Measurements from ENCODE around the gene PRKN.

The PRKN gene

DNA sequence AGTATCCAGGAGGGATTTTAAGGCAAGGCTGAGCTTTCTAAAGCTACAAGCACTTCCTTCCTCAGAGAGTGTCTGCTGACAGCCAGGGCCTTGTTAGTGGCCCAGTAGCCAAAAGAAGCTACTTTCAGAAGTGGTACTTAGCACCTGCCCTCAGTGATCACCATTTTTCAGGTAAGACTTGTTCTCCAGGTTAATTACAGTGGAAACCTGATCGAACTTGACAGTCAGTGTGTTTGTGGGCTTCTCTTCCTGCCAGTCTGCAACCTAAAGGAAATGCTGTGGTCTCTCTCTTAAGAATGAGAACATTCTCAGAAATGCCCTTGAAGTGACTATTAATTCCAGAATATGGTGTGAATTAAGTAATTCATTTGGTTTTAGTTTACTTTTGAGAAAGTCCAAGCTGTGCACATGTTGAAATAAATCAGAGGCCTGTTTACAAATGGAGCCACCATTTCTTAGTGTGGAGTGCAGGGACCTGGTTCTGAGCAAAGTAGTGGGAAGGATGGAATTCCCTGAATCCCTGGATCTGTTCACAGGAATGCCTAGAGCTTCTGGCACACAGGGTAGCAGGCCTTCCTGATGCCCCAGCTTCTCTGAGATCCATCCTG, 1268.5 kb downstream of the PRKN start:
- no peaks in the 10 kb centered on the region for H3K36me3 ChIP-seq (ENCODE audit: control insufficient read depth in 1 of 2, insufficient read depth in 2 of 2, low read length in 2 of 2)
- H3K4me3 ChIP-seq (ENCODE audit: low read depth in 1 of 2, low read length in 2 of 2): no peak overlapping the region
- H3K27ac ChIP-seq (ENCODE audit: low read length): no peak overlapping the region
- no peaks in the 10 kb centered on the region for H3K27me3 ChIP-seq (ENCODE audit: low read depth, low read length)
- H3K4me1 ChIP-seq (ENCODE audit: control insufficient read depth in 1 of 2, insufficient read depth in 2 of 2, low read length in 2 of 2): no peaks in the 10 kb centered on the region
- no peaks in the 10 kb centered on the region for H3K9me3 ChIP-seq (ENCODE audit: control insufficient read depth in 1 of 2, low read length in 2 of 2)

DNA sequence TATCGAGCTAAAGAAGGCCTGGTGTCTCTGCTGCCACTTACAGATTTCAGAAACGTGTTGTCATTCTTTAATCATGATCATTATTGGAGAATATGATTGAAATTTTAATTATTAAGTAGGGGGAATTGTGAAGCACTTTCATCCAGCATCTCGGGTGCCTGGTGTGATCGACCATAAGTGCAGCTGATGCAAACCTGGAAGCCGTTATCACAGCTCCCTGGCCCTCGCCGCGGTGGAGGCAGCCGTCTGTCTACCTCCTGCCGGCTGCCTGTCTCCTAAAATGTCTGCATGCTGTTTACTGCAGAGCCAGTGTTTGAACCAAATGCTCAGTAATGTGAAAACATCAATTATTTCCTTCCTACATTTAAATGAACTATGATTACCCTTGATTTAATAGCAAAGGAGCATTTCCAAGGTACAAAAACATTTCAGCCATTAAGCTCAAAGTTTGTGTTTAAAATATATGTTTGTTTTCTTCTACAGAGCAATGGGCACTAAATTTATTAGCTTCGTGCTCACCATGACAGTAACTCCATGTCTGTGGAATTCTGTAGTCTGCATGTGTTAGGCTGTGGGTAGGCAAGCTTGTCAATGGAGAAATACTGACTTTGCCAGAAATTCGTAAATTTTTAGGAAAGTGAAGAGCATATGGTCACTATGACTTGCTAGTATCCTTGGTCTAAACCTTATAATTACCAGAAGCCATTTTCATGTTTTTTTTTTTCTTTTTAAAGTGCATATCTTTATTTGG, 1269.2 kb downstream of the PRKN start:
- H3K27me3 ChIP-seq (ENCODE audit: low read depth, low read length): no peaks in the 10 kb centered on the region
- no peaks in the 10 kb centered on the region for H3K9me3 ChIP-seq (ENCODE audit: control insufficient read depth in 1 of 2, low read length in 2 of 2)
- no peaks in the 10 kb centered on the region for H3K4me1 ChIP-seq (ENCODE audit: control insufficient read depth in 1 of 2, insufficient read depth in 2 of 2, low read length in 2 of 2)
- H3K27ac ChIP-seq (ENCODE audit: low read length): no peak overlapping the region
- H3K4me3 ChIP-seq (ENCODE audit: low read depth in 1 of 2, low read length in 2 of 2): no peak overlapping the region
- no peaks in the 10 kb centered on the region for H3K36me3 ChIP-seq (ENCODE audit: control insufficient read depth in 1 of 2, insufficient read depth in 2 of 2, low read length in 2 of 2)

DNA sequence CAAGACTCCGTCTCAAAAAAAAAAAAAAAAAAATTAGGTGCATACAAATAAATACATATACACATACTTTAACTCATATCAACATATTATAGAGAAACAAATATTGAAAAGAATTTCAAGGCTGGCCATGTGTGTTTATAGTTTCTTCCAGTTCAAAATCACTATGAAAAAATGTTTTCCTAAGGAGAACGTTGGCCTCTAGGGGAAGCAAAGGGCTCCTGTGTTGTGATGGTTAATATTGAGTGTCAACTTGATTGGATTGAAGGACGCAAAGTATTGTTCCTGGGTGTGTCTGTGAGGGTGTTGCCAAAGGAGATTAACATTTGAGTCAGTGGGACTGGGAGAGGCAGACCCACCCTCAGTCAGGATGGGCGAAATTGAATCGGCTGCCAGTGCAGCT, 1271.7 kb downstream of the PRKN start:
- Histone ChIP-seq H3K4me3 (ENCODE audit: low read depth in 1 of 2, low read length in 2 of 2) (no peak overlapping the region), H3K4me1 (ENCODE audit: control insufficient read depth in 1 of 2, insufficient read depth in 2 of 2, low read length in 2 of 2) (no peaks in the 10 kb centered on the region), H3K27ac (ENCODE audit: low read length) (no peak overlapping the region), H3K27me3 (ENCODE audit: low read depth, low read length) (no peaks in the 10 kb centered on the region), H3K9me3 (ENCODE audit: control insufficient read depth in 1 of 2, low read length in 2 of 2) (no peaks in the 10 kb centered on the region), H3K36me3 (ENCODE audit: control insufficient read depth in 1 of 2, insufficient read depth in 2 of 2, low read length in 2 of 2) (no peaks in the 10 kb centered on the region)

DNA sequence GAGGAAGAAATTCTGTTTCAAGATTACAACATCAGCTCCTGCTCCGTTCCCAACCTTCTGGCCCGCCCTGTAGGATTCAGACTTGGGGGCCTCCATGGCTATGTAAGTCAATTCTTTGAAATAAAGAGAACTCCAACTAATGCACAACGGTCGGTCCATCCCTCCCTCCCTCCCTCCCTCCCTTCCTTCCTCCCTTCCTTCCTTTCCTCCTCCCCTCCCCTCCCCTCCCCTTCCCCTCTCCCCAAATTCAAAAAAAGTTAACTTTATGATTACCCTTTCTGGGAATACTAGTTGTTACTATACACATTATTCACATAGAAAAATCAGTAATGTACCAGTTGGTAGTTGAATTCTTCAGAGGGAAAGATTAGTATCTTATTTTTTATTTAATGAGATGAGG, 1274.0 kb downstream of the PRKN start:
- Histone ChIP-seq H3K27me3 (ENCODE audit: low read depth, low read length) (no peaks in the 10 kb centered on the region), H3K9me3 (ENCODE audit: control insufficient read depth in 1 of 2, low read length in 2 of 2) (no peaks in the 10 kb centered on the region), H3K36me3 (ENCODE audit: control insufficient read depth in 1 of 2, insufficient read depth in 2 of 2, low read length in 2 of 2) (no peaks in the 10 kb centered on the region), H3K4me3 (ENCODE audit: low read depth in 1 of 2, low read length in 2 of 2) (no peak overlapping the region), H3K4me1 (ENCODE audit: control insufficient read depth in 1 of 2, insufficient read depth in 2 of 2, low read length in 2 of 2) (no peaks in the 10 kb centered on the region), H3K27ac (ENCODE audit: low read length) (no peak overlapping the region)

DNA sequence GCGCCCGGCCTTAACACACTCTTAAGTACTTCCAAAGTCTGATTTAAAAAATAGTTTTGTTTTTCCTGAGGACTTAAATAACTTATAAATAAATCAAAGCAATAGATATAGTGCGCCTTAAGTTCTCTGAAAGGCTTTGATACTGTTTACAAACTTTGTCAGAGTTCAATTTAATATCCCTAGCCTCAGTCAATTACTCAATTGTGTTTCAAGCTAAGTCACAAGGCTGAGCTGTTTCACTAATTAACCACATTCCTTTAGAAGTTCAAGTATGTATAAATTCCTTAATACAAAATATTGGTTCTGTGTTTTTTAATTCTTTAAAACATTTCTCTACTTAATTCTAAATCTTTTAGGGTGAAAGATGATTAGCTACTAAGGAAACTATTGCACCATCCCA, 1275.3 kb downstream of the PRKN start:
- Histone ChIP-seq H3K9me3 (ENCODE audit: control insufficient read depth in 1 of 2, low read length in 2 of 2) (no peaks in the 10 kb centered on the region), H3K4me3 (ENCODE audit: low read depth in 1 of 2, low read length in 2 of 2) (no peak overlapping the region), H3K4me1 (ENCODE audit: control insufficient read depth in 1 of 2, insufficient read depth in 2 of 2, low read length in 2 of 2) (no peaks in the 10 kb centered on the region), H3K36me3 (ENCODE audit: control insufficient read depth in 1 of 2, insufficient read depth in 2 of 2, low read length in 2 of 2) (no peaks in the 10 kb centered on the region), H3K27ac (ENCODE audit: low read length) (no peak overlapping the region), H3K27me3 (ENCODE audit: low read depth, low read length) (no peaks in the 10 kb centered on the region)

DNA sequence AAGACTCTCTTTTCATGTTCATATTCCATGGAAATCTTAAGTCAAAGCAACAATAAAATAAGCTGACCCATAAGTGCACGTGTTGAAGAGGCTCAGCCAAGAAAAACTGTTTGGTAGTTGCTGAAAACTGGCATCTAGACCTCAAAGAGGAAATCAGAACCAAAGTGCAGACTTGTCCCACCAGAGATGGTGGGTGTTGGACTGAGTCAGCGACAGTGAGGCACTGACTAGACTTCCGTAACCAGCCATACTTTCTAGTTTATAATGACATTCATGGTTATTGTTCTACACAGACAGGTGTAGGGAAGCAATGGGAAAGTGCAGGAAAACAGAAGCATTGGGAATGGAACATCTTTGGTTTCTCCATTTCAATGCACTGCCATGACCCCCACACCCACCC, 1278.0 kb downstream of the PRKN start:
- Histone ChIP-seq H3K36me3 (ENCODE audit: control insufficient read depth in 1 of 2, insufficient read depth in 2 of 2, low read length in 2 of 2) (no peaks in the 10 kb centered on the region), H3K9me3 (ENCODE audit: control insufficient read depth in 1 of 2, low read length in 2 of 2) (no peaks in the 10 kb centered on the region), H3K4me3 (ENCODE audit: low read depth in 1 of 2, low read length in 2 of 2) (no peak overlapping the region), H3K27ac (ENCODE audit: low read length) (no peak overlapping the region), H3K27me3 (ENCODE audit: low read depth, low read length) (no peaks in the 10 kb centered on the region), H3K4me1 (ENCODE audit: control insufficient read depth in 1 of 2, insufficient read depth in 2 of 2, low read length in 2 of 2) (no peaks in the 10 kb centered on the region)

DNA sequence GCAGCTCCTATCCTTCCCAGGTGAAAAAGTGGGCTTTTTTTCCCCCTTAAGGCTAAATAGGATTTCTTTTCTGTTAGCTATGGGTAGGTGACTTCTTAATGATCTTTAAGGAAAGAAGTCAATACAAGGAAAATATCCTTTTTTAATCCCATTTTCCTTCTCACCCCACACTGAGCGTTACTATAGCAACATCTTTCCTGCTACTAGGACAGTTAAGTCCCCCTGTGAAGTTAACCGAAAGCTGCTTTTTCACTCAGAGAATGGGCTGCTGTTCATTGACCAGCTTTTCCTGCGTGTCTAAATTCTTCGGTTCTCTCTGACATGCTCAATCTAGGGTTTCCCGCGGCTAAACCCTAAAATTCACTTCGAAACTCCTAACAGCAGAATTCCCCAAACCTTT, 1280.6 kb downstream of the PRKN start:
- no peak overlapping the region for H3K4me3 ChIP-seq (ENCODE audit: low read depth in 1 of 2, low read length in 2 of 2)
- H3K9me3 ChIP-seq (ENCODE audit: control insufficient read depth in 1 of 2, low read length in 2 of 2): no peaks in the 10 kb centered on the region
- no peaks in the 10 kb centered on the region for H3K27me3 ChIP-seq (ENCODE audit: low read depth, low read length)
- H3K27ac ChIP-seq (ENCODE audit: low read length): no peak overlapping the region
- H3K36me3 ChIP-seq (ENCODE audit: control insufficient read depth in 1 of 2, insufficient read depth in 2 of 2, low read length in 2 of 2): no peaks in the 10 kb centered on the region
- H3K4me1 ChIP-seq (ENCODE audit: control insufficient read depth in 1 of 2, insufficient read depth in 2 of 2, low read length in 2 of 2): no peaks in the 10 kb centered on the region

DNA sequence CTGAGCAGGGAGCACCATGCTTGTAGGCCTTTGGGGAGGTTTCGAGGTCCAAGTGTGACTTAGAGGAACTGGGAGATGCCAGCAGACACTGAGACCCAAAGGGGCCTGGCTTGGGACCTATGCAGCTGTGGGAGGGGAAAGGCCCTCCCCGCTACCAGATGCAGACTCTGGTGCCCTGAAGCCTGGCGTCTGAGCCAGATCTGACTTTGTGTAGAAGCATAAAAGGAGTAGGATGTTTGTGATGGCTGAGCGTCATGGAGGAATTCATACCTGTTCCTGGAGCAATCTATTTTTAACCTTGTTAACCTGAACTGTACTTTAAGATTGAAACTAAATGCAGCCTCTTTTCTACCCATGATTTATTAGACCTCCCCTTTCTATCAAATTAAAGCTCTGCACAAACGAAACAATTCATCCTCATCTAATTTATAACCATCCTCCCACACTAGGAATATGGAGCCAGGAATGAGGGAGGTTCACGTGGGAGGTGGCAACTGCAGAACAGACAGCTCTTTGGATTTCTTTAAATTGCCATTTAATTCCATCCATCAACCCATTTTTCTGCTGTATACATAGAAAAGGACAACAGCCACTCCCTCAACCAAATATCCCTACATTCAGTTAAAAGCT, 1281.2 kb downstream of the PRKN start:
- H3K4me3 ChIP-seq (ENCODE audit: low read depth in 1 of 2, low read length in 2 of 2): no peak overlapping the region
- H3K4me1 ChIP-seq (ENCODE audit: control insufficient read depth in 1 of 2, insufficient read depth in 2 of 2, low read length in 2 of 2): no peaks in the 10 kb centered on the region
- H3K27ac ChIP-seq (ENCODE audit: low read length): no peak overlapping the region
- H3K9me3 ChIP-seq (ENCODE audit: control insufficient read depth in 1 of 2, low read length in 2 of 2): no peaks in the 10 kb centered on the region
- no peaks in the 10 kb centered on the region for H3K36me3 ChIP-seq (ENCODE audit: control insufficient read depth in 1 of 2, insufficient read depth in 2 of 2, low read length in 2 of 2)
- H3K27me3 ChIP-seq (ENCODE audit: low read depth, low read length): no peaks in the 10 kb centered on the region

DNA sequence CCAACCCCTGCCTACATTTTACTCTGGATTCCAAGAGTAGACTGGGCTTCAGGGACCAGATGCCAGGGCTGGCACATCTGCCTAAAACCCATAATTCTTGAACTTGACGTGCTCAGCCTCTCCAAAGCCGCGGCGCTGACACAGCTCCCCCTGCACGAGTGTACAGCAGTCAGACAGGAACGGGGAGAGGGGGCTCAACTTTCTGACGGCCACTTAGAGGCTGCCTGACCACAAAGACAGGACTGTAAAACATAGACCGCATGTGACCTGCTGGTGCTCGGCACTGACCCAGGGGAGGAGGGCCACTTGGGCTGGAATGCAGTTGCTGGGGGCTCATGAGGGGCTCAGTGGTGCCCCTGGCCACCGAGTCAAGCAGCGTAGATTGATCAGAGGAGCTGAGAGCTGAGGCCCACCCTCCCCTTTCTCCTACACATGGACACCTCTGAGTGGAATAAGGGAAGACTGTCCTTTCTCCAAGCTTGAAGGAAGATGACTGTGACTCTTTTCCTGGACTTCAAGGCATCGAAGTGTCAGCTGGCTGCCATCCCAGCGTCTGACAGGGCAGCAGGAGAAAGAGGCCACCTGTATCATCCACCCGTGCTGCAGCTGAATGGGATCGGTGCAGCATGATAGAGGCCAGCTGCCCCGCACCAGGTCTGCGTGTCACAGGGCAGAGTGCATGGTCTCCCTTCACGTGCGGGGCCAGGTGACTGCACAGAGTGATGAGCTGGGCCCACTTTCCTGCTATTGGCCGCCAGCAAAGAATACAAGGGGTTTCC, 1282.4 kb downstream of the PRKN start:
- no peaks in the 10 kb centered on the region for H3K9me3 ChIP-seq (ENCODE audit: control insufficient read depth in 1 of 2, low read length in 2 of 2)

DNA sequence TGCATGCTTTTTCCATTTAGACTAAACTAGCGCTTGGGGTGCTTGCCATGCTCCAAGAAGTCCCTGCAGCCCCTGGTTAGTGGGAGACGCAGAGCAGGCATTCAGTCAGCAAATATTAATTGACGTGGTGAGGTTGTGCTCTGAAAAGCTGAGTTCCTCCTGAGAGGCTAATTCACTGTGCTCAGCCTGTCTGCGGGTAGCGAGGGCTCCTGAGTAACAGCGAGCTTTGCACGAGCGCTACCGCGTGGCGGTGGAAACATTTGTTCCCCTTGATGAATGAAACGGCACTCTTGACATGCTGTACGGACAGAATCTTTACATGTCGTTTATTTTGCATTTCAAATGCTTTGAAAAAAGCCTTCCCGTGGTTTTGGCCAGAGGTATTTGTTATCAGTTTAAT, 1283.1 kb downstream of the PRKN start:
- H3K4me3 ChIP-seq (ENCODE audit: low read depth in 1 of 2, low read length in 2 of 2): peak overlapping the region in 1 of 2 donors; percentile 30
- no peaks in the 10 kb centered on the region for H3K9me3 ChIP-seq (ENCODE audit: control insufficient read depth in 1 of 2, low read length in 2 of 2)
- no peaks in the 10 kb centered on the region for H3K36me3 ChIP-seq (ENCODE audit: control insufficient read depth in 1 of 2, insufficient read depth in 2 of 2, low read length in 2 of 2)
- no peaks in the 10 kb centered on the region for H3K27me3 ChIP-seq (ENCODE audit: low read depth, low read length)
- H3K27ac ChIP-seq (ENCODE audit: low read length): no peak overlapping the region
- no peaks in the 10 kb centered on the region for H3K4me1 ChIP-seq (ENCODE audit: control insufficient read depth in 1 of 2, insufficient read depth in 2 of 2, low read length in 2 of 2)

More for the DNA sequence above, 1282.4 kb downstream of the PRKN start:
- Histone ChIP-seq H3K36me3 (ENCODE audit: control insufficient read depth in 1 of 2, insufficient read depth in 2 of 2, low read length in 2 of 2) (no peaks in the 10 kb centered on the region), H3K27ac (ENCODE audit: low read length) (no peak overlapping the region), H3K4me1 (ENCODE audit: control insufficient read depth in 1 of 2, insufficient read depth in 2 of 2, low read length in 2 of 2) (no peaks in the 10 kb centered on the region), H3K4me3 (ENCODE audit: low read depth in 1 of 2, low read length in 2 of 2) (no peak overlapping the region), H3K27me3 (ENCODE audit: low read depth, low read length) (no peaks in the 10 kb centered on the region)

DNA sequence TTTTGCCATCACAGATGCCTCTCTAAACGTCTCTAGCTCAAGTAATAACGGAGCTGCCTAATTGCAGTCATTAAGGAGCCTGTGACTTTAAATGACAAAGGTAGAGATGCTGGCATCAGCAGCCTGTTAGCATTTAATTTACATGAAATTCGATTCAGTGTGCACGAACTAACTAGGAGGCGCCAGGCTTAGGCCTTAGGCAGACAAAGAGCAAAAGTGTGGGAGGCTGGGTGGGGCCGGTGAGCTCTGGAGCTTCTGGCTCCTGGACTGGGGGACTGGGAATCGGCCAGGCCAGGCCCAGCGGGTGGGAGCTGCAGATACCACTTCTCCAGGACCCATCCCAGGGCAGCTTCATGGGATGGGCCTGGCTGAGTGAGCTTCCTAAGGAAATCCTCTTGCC, 1283.7 kb downstream of the PRKN start:
- Histone ChIP-seq H3K4me1 (ENCODE audit: control insufficient read depth in 1 of 2, insufficient read depth in 2 of 2, low read length in 2 of 2) (no peaks in the 10 kb centered on the region), H3K36me3 (ENCODE audit: control insufficient read depth in 1 of 2, insufficient read depth in 2 of 2, low read length in 2 of 2) (no peaks in the 10 kb centered on the region), H3K27me3 (ENCODE audit: low read depth, low read length) (no peaks in the 10 kb centered on the region), H3K9me3 (ENCODE audit: control insufficient read depth in 1 of 2, low read length in 2 of 2) (no peaks in the 10 kb centered on the region), H3K27ac (ENCODE audit: low read length) (no peak overlapping the region), H3K4me3 (ENCODE audit: low read depth in 1 of 2, low read length in 2 of 2) (no peak overlapping the region)
